ENCODE data around the gene NCS1. TPM values are rescaled to one million over a fixed set of nuclear protein-coding genes. Genes with fewer than 3 reads are reported as not detected.

The NCS1 gene
- total RNA-seq, 1 donor from 2014 or later = 54.6 TPM

DNA sequence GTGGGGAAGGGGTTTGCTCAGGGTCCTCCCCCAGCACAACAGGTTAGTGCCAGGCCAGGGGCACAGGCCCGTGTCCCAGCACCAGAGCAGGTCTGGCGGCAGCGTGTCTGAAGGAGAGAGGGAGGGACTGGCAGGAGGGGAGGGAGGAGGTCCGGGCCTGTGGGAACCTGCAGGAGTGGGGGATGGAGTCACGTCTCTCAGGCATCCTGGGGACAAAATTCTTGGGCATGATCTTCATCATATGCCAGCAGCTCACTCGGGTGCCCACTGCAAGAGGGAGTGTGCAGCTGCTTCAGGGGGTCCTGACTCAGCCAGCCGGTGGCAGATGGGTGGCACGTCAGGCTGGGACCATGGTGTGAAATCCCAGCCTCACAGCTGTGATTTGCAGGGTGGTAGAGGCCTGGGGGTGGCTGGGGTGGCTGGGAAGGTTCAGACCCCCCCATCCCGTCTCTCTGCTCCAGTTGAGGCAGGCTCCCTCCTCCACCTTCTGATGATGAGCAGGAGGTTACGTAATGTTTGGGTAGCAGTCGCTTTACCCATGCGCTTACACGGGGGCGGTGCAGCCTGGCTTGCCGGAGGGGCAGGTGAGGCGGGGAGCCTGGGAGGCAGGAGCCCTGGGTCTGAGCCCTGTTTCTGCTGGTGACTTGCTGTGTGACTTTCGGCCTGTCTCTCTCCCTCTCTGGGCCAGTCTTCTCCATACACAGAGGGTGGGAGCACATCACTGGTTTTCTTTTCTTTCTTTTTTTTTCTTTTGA lies 40.5 kb downstream of the NCS1 start:
- peak; percentile 78 for DNase-seq (ENCODE audit: low spot score)

DNA sequence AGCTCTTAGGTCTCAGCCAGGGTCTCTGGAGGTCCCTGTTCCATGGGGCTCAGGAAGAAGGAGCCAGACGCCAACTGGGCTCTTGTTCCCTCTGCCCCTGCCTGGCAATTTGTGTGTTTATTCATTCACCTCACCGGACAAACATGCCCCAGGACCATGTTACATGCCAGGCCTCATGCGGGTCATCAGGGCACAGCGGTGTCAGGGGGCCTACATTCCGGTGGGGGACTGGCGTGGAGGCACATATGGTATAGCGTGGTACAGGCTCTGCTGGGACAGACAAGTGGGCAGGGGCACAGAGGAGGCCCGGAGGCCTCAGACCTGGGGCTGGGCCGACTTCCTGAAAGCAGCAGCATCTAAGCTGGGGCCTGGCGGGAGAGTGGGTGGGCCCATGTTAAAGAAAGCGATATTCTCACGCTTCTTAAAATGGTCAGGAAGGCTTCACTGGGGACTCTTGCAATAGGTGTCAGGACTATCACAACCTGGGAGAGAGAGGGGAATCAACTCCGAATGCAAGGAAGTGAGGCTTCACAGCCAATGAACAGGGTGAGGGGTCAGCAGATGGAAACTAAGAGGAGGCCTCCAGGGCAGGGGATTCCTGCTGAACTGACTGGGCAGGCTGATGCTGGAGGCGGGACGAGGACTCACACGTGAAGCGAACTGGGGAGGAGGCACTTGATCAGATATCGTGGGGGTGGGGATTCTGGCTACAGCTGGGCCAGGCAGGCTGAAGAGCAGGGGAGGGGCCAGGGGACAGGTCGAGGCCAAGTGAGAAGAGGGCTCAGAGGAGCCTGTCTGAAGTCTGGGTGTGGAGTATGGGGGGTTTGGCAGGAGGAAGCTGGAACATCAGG lies 41.9 kb downstream of the NCS1 start:
- peak; percentile 84 for DNase-seq (ENCODE audit: low spot score)

DNA sequence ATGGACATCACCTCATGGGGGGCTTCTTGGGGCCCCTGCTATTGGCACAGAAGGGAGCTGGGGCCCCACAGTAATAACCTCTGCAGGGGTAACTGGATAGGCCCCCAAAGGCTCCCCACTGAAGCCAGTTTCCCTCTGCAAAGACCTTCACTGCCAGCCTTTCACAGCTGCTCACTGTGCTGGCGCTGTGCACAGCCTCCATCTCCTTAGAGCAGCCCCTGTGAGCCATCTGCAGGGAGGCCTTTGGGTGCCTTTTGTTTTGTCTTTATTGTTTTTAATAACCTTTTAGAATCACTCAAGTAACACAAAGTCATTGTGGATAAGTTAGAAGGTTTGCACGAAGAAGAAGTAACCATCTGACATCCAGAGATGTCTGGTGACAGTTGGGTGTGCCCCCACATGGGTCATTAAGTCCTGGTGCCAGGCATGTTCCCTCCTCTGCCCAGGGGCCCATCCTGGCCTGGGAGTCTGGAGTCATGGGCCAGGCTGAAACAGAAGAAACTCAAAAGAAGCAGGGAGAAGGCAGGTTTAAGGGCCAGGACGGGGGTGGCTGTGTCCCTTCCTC lies 42.7 kb downstream of the NCS1 start:
- DNase-seq (ENCODE audit: low spot score) = no peak

DNA sequence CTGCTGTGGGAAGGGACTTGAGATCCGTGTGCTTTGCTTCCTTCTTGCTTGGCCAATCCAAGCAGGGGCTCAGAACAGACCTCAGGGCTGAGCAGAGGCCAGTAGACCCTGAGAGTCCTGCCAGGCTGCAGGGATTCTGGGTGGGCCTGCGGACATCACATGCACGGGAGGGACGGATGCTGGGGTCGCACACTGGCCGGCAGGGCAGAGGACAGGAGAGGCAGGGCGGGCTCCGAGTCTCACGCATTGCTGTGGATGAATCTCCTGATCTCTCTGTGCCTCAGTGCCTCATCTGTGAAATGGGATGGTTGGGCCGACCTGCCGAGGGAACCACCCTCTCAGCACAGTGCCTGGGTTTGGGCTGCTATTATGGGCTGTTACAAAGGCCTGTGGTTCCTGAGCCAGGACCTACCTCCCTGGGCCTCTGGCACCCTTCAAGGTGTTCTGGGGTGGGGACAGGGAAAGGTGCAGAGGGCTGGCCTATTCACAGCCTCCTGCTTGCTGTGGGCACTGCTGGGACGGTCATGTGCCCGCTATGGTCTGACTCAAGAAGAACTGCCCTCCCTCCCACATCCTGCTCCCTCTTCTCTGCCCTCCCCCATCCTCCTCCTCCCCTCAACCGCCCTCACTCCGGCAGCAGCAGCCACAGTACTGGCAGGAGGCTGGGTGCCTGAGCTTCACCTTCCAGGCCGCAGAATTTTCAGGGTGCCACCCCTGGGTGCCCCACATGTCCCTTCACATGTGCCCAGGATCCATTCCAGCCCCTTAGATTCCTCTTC lies 43.3 kb downstream of the NCS1 start:
- no peak for DNase-seq (ENCODE audit: low spot score)

DNA sequence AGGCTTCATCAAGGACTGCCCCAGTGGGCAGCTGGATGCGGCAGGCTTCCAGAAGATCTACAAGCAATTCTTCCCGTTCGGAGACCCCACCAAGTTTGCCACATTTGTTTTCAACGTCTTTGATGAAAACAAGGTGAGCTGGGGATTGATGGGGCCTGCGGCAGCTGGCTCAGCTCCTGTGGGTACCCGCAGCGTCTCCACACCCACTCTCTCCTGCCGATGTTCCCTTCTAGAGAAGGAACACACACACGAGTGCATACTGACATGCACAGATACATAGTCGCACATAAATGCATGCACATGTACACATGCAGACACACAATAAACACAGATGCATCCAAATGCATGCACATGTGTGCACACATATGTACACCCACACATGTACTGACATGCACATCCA lies 45.6 kb downstream of the NCS1 start:
- DNase-seq (ENCODE audit: low spot score) = no peak

DNA sequence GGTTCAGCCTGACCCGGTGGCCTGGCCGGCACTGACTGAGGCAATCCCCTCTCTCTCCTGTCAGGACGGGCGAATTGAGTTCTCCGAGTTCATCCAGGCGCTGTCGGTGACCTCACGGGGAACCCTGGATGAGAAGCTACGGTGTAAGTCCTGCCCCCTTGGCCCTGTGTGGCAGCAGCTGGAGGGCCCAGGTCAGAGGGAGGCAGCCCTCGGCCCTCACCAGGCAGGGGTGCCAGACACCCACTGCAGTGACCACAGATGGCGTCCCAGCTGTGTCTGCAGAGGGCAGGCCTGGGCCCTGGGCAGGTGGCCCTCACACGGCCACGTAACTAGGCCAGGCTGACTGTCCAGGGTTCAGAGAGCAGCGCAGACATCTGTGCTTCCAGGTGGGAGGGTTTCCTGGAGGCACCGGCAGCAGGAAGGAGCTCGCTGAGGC lies 47.5 kb downstream of the NCS1 start:
- no peak for DNase-seq (ENCODE audit: low spot score)

DNA sequence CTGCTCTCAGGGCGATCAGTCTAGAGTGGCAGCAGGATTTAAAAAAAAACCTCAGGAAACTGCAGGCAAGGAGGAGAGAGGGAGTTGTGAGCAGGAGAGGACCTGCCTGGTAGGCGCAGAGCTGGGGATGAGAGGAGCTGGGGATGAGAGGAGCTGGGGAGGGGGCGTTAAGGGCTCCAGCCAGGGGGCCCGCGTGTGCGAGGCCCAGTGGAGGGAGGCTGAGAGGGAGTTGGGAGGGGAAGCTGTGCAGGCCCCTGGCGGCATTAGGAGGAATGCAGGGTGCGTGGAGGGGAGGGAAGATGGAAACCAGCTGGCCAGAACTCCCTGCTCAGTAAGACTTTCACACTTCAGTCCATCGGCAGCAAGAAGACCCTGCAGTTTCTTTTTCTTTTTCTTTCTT lies 48.1 kb downstream of the NCS1 start:
- no peak for DNase-seq (ENCODE audit: low spot score)

DNA sequence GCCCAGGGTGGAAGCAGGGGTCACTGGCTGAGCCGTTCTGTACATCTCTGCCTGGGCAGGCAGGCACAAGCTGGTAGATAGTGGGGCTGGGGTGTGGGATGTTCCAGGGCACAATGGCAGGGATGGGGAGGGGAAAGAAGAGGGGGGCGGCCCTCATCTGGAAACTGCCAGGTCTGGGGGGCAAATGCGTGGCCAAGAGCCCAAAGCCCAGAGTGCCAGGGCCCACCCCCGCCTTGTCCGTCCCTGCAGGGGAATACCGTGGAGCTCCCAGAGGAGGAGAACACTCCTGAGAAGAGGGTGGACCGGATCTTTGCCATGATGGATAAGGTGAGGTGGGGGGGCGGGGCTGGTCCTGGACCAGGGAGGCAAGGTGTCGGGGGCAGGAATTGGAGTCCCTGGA lies 50.6 kb downstream of the NCS1 start:
- DNase-seq (ENCODE audit: low spot score) = no peak

DNA sequence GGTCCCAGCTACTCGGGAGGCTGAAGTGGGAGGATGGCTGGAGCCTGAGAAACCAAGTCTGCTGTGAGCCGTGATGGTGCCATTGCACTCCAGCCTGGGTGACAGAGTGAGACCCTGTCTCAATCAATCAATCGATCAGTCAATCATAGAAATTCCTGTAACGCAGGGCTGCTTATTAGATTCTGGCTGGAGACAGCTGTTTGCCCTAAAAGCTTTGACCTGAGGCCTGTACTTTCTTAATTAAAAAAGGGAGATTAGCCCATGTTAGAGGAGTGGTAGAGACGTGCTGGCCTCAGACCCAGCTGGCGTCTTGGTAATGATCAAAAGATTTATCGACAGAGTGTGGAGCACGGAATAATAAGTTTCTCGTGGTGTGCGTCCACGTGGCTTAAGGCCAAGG lies 52.9 kb downstream of the NCS1 start:
- DNase-seq (ENCODE audit: low spot score) = no peak

DNA sequence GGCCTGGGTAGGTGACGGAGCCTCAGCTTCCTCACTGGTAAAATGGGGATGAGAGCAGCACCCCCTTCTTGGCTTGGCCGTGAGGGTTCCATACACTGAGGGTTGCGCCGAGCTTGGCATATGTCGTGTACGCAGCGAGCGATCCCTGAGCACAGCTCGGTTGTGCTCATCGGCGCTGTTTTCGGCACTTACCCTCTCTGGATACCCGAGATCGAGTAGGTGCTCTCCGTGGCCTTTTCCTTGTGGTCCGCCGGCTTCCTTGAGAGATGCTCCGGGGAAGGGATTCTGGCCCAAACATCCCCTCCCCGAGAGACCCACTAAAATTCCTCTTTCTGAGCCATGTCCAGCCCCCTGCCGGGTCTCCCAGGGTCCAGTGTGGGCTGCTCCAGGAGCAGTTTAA lies 53.4 kb downstream of the NCS1 start:
- no peak for DNase-seq (ENCODE audit: low spot score)

DNA sequence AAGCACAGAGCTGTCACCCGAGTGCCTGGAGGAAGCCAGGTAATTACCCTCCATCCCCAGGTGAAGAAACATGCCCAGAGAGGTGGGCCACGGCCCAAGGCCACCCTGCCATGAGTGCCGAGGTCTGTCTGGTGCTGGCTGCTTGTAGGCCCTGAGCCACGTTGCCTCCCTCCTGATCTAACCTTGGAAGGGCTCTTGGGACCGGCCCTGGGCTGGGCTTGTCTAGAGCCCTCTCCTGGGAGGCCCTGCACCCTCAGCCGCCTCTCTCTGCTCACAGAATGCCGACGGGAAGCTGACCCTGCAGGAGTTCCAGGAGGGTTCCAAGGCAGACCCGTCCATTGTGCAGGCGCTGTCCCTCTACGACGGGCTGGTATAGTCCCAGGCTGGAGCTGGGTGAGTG lies 53.9 kb downstream of the NCS1 start:
- no peak for DNase-seq (ENCODE audit: low spot score)

DNA sequence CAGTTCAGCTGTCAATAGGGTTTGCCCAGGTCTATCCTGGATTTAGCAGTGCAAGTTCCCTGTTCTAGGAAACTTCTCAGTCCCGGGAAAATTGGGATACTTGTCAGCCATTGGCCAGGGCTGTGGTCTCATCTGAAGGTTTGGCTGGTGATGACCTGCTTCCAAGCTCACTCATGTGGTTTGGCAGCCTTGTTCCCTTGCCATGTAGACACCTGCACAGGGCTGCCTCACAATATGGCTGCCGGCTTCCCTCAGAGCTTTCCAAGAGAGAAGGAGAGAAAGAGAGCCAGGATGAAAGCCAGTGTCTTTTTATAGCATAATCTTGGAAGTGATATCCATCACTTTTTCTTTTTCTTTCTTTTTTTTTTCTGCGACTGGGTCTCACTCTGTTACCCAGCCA lies 55.6 kb downstream of the NCS1 start:
- DNase-seq (ENCODE audit: low spot score) = no peak

DNA sequence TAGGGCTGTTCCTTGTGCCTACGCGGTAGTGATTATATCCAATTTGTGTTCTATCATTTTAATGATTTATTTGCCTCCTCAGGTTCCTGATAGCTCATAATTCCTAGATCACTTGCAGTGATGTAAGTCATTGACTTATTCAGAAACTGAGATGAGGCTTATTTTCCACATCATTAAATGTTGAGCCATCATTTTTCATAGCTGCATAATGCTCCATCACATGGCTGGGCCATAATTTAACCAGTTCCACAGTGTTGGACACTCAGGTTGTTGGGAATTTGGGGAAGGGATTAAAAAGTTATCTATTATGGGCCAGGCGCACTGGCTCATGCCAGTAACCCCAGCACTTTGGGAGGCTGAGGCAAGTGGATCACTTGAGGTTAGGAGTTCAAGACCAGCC lies 57.6 kb downstream of the NCS1 start:
- DNase-seq (ENCODE audit: low spot score) = no peak

DNA sequence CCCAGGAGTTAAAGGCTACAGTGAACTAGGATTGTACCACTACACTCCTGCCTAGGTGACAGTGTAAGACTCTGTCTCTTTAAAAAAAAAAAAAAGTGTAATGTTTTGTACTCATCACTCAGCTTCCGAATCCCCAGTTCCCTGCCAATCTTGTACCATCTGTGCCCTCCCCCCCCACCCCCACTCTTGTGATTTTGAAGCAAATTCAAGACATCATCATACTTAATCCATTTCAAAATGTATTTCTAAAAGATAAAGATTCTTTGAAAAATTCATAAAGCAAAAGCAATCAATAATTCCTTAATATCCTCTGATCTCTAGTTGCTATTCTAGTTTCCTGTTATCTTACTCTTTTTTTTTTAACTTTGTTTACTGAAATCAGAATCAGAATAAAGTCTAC lies 58.4 kb downstream of the NCS1 start:
- no peak for DNase-seq (ENCODE audit: low spot score)

DNA sequence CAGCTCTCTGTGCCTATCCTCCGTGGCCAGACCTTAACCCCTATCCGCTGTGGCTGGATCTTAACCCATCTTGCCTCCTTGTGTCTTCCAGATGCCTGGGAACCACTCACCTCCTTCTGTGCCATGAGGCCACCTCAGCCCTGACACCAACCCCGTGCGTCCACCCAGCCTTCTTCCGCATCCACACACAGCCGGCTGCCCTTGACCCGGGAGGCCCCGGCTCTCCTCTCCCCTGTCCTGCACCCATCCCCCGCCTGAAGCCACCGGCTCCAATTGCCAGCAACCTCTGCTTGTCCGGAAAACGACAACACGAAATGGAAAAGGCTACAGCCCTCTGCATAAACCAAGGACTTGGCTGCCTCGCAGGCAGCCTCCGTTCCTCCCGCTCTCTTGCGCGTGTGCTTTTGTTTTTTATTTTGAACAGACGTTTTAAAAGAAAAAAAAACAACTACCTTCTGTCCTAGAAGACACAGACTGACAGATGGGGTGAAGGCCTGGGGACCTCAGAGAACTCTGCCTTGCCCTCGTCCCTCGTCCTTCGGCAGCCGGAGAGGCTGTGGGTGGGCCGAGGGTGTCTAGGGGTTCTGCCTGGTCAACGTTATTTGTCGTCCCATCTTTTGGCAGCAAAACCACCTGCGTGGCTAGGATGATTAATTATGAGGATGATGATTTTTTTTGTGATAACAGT lies 60.8 kb downstream of the NCS1 start:
- DNase-seq (ENCODE audit: low spot score) = no peak

DNA sequence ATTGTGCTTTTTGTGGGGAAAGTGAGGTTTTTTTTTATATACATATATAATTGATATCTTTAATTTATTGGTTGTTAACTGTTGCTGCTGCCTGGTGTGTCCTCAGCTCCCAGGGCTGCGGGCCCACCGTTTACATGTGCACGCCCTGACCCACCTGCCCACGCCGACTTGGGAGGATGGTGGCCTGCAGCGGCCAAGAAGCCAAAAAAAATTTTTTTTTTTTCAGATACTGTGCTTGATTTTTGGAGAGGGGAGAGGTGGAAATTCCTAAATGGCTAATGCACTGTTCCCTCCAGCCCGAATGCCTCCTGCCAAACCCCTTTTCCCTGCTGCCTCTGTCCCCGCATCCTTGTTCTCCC lies 61.4 kb downstream of the NCS1 start:
- no peak for DNase-seq (ENCODE audit: low spot score)

DNA sequence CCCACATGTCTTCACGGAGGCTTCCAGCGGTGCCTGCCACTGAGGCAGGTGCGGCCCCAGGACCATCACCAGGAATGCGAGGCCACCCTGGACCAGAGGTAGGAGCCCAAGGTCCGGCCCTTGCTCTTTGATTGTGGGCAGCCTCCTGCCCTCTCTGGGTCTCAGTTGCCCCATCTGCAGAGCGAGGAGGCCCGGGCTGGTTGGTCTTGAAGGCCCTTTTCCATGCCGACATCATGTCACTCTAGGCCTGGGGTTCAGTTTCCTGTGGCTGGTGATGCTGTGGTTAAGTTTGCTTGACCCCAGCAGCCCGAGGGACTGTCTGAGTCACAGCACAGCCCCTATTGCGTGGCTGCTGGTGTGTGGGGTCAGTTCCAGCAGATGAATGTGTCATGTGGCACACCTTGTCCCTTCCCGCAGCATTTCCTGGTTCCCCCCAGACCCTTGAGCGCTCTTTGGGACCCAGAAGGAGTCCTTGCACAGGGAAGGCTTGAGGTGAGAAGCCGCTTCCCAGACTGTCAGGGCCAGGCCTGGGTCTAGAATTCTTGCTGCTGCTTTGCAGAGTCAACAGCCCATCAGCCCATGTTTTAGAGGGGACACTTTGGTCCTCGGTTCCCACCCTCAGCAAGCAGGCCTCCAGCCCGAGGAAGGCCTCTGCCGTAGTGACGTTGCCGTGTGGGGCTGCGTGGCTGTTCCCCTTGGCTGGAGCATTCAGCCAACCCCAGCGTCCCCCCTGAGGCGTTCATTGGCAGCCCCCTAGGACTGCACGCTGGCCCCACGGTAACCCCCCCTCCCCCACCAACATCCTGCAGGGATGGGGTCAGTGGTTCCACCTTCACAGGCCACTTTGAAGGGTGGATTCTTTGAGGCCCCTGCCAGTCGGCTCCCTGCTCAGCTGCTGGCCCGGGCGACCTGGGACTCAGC lies 62.4 kb downstream of the NCS1 start:
- DNase-seq (ENCODE audit: low spot score) = no peak

DNA sequence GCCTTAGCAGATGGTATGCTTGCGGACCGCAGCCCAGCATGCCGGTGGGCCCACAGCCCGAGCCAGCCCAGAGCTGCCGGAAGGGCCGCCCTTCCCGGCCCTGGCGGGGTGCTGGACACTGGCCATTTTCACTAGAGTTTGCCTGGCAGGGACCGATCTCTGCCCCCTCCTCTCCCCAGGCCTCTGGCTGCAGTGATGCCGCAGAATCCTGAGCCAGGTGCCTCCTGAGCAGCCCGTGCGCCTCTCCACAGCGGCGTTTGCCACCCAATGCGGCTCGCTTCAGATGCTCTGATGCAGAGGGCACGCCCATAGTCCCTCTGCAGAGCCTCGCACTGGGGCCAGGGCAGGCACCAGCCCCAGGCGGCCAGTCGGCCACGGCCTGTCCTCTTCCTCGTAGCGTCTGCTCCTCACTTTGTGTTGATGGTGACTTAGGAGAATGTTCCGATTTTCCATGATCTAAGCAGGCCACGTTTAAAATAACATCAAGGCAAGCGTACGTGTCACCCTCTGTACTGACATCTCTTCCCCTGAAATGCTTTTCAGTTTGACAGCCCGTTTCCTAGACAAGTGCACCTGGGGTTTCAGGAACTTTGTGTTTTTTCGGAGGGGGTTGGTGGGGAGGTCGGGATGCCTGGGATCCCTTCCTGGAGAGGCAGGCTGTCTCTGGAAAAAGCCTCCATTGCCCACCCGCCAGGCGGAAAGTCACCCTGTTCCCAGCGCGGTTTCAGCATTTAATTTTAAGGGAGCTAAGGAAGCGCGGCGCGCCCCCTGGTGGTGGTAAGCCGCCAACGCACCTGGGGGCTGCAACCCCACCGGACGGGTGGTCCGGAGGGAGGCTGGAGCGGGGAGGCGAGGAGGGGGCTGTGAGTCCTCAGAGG lies 63.6 kb downstream of the NCS1 start:
- peak; percentile 74 for DNase-seq (ENCODE audit: low spot score)

DNA sequence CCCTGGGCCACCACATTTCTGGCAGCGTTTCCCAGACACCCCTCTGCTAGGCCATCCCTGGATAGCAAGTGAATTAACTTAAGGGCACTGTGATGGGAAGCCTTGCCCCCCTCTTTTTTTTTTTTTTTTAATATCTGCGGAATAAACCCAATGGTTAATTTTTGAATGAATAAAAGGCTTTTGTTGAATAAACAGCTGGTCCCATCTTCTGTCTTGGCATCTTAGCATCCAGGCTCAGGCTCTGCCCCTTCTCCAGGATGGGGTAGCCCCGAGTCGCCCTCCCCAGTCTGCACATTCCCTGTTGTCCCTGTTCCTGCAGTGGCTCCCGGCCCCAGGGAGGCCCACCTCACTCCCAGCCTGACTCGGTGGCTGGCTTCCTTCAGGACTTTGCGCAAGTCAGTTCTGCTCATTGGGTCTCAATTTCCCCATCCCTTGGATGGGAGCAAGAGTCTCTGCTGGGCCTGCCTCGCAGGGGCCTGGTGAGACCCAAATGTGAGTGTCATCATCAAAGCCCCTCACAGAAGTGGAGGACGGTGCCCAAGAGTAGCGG lies 64.3 kb downstream of the NCS1 start:
- no peak for DNase-seq (ENCODE audit: low spot score)

Data from ureter (tissue), 1 donor.